Common myeloid progenitor, CD34-positive (primary cell): ENCODE data around the gene SFTPB.

Source experiments
- CTCF ChIA-PET: fragments of 350-600 bp; sonication (Branson Sonifier 250); formaldehyde crosslinking; loops from one replicate; lab custom pipeline; 2021; ENCODE audit warnings: antibody characterized with exemption; lab: Charles Lee
- POLR2A ChIA-PET: fragments of 350-600 bp; sonication (Branson Sonifier 250); formaldehyde crosslinking; loops from one replicate; lab custom pipeline; 2021; ENCODE audit warnings: antibody characterized with exemption; lab: Charles Lee
- DNase-seq, 3 donors: peaks; one replicate each; pipeline versions ENCODE4 v3.0.0 to v3.0.0-alpha.2; 2013
- H3K27ac ChIP-seq, 2 experiments: 1 replicate in 1 of 2; 2 replicates in 1 of 2; pipeline ENCODE4 v1.7.0; 2013; ENCODE audit warnings: inconsistent platforms in 2 of 2, low read length in 2 of 2, mild to moderate bottlenecking in 2 of 2, low read depth in 1 of 2, moderate library complexity in 1 of 2; ENCODE audit not compliant: severe bottlenecking in 2 of 2, insufficient read depth in 1 of 2, poor library complexity in 1 of 2
- H3K27me3 ChIP-seq, 5 experiments: replicated peaks in 2 of 5; 1 replicate in 3 of 5; 2 replicates in 2 of 5; pipeline versions ENCODE4 v1.6.1 to v1.7.0; 2013; ENCODE audit warnings: low read length in 4 of 5, mild to moderate bottlenecking in 2 of 5, moderate library complexity in 2 of 5, inconsistent platforms in 1 of 5; ENCODE audit not compliant: insufficient read depth in 5 of 5, control insufficient read depth in 4 of 5
- H3K36me3 ChIP-seq, 4 experiments: 1 replicate in 2 of 4; 2 replicates in 2 of 4; pipeline versions ENCODE4 v1.6.1 to v1.7.0; 2013; ENCODE audit warnings: low read length in 3 of 4, control low read depth in 1 of 4, mild to moderate bottlenecking in 1 of 4; ENCODE audit not compliant: control insufficient read depth in 4 of 4, insufficient read depth in 4 of 4
- H3K4me1 ChIP-seq, 4 experiments: 1 replicate in 3 of 4; 2 replicates in 1 of 4; pipeline versions ENCODE4 v1.6.1 to v1.7.1; 2013; ENCODE audit warnings: low read length in 3 of 4, mild to moderate bottlenecking in 3 of 4, control low read depth in 1 of 4, inconsistent platforms in 1 of 4, moderate library complexity in 1 of 4; ENCODE audit not compliant: control insufficient read depth in 4 of 4, insufficient read depth in 4 of 4; ENCODE audit errors: control extremely low read depth in 1 of 4
- H3K4me3 ChIP-seq, 7 experiments: 1 replicate in 4 of 7; 2 replicates in 3 of 7; pipeline versions ENCODE4 v1.5.1 to v1.7.0; 2013; ENCODE audit warnings: mild to moderate bottlenecking in 7 of 7, low read length in 6 of 7, moderate library complexity in 6 of 7, inconsistent platforms in 2 of 7, low read depth in 2 of 7, control low read depth in 1 of 7; ENCODE audit not compliant: insufficient read depth in 4 of 7, control insufficient read depth in 1 of 7; ENCODE audit errors: extremely low read depth in 1 of 7
- H3K9me3 ChIP-seq, 5 experiments: 1 replicate in 4 of 5; 2 replicates in 1 of 5; pipeline versions ENCODE4 v1.6.1 to v1.7.1; 2013; ENCODE audit warnings: low read length in 4 of 5, mild to moderate bottlenecking in 2 of 5, inconsistent platforms in 1 of 5, low read depth in 1 of 5, moderate library complexity in 1 of 5; ENCODE audit not compliant: control insufficient read depth in 4 of 5, insufficient read depth in 2 of 5; ENCODE audit errors: control extremely low read depth in 1 of 5
- WGBS: methylation state at CpG from one replicate; pipeline ENCODE4 v1.1.5; 2013; ENCODE audit not compliant: insufficient coverage; 5-methylcytosine and 5-hydroxymethylcytosine counted together

The SFTPB gene

GRCh38 chr2:85678794-85679672 is 11.0 kb upstream of the SFTPB start:
- POLR2A ChIA-PET, result interaction anchor here (0.7 to 0.9 kb wide), 2 partner anchors 28 to 33 kb away, joined by 3 read pairs; no protein-coding TSS in a partner anchor
- CTCF ChIA-PET, result interaction anchor here (0.6 to 4.0 kb wide), 24 partner anchors 9 to 135 kb away, joined by 3 to 102 read pairs (median 4); partner anchors contain the start of gene GNLY
- H3K4me3 ChIP-seq, result peak overlapping the region in 3 of 7 experiments; percentile 26 to 57 (median 41)
- WGBS, result 16% methylated on average over 14 of the region's 25 CpGs
- no peak overlapping the region for H3K27ac ChIP-seq
- H3K36me3 ChIP-seq, result no peaks in the 10 kb centered on the region
- peaks cover 0 to 18% (median 13%) of the 10 kb centered on the region in 4 experiments for H3K4me1 ChIP-seq
- no peaks in the 10 kb centered on the region for H3K9me3 ChIP-seq
- H3K27me3 ChIP-seq, result peaks cover 0 to 2% (median 0%) of the 10 kb centered on the region in 5 experiments
- peak; percentile 54 to 64 (median 57) for DNase-seq

GRCh38 chr2:85678377-85678776 is 10.4 kb upstream of the SFTPB start:
- no peak overlapping the region for H3K4me3 ChIP-seq
- no peaks in the 10 kb centered on the region for H3K9me3 ChIP-seq
- peaks cover 0 to 18% (median 14%) of the 10 kb centered on the region in 4 experiments for H3K4me1 ChIP-seq
- peaks cover 0 to 2% (median 0%) of the 10 kb centered on the region in 5 experiments for H3K27me3 ChIP-seq
- no peak overlapping the region for H3K27ac ChIP-seq
- CTCF ChIA-PET, result interaction anchor here (0.6 to 4.0 kb wide), 20 partner anchors 8 to 194 kb away, joined by 3 to 102 read pairs (median 4); no protein-coding TSS in a partner anchor
- no peaks in the 10 kb centered on the region for H3K36me3 ChIP-seq
- peak; percentile 15 to 63 (median 44) for DNase-seq
- POLR2A ChIA-PET, result interaction anchor here (0.7 to 0.9 kb wide), 2 partner anchors 29 to 34 kb away, joined by 3 read pairs; no protein-coding TSS in a partner anchor
- WGBS, result 74% methylated on average over 3 of the region's 3 CpGs

DNA sequence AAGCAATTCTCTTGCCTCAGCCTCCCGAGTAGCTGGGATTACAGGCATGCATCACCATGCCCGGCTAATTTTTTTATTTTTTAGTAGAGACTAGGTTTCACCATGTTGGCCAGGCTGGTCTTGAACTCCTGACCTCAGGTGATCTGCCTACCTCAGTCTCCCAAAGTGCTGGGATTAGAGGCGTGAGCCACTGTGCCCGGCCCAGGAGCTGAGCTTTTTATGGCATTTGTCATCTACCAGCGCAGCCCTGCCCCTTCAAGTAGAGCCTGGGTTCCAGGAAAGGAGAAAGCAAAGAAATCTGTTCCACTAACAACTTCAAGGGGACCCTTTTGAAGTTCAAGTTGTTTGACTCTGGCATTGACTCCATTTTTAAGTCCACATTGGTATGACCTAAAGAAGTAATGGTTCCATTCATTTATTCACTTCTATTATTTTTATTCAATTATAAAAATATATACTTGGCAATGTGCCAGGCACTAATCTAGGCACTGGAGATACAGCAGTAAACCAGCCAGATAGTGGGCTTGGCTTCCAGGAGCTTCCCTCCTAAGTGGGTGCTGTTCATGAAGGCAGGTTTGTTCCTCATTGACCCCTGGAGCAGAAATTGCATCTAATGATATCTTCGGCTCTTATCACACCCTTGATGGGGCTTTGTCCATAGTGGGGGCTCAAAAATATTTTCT is 8.0 kb upstream of the SFTPB start:
- ChIA-PET CTCF (interaction anchor here (0.7 to 4.0 kb wide), 10 partner anchors 20 to 53 kb away, joined by 3 to 37 read pairs (median 4); no protein-coding TSS in a partner anchor), POLR2A (interaction anchor here (0.6 kb wide), 1 partner anchor 145 kb away, joined by 3 read pairs; no protein-coding TSS in a partner anchor)
- Histone ChIP-seq H3K27me3 (peaks cover 0 to 2% (median 0%) of the 10 kb centered on the region in 5 experiments), H3K4me3 (no peak overlapping the region), H3K9me3 (no peaks in the 10 kb centered on the region), H3K27ac (no peak overlapping the region), H3K36me3 (no peaks in the 10 kb centered on the region), H3K4me1 (peaks cover 0 to 18% (median 14%) of the 10 kb centered on the region in 4 experiments)
- DNase-seq, result no peak
- WGBS, result 84% methylated on average over 4 of the region's 6 CpGs

DNA sequence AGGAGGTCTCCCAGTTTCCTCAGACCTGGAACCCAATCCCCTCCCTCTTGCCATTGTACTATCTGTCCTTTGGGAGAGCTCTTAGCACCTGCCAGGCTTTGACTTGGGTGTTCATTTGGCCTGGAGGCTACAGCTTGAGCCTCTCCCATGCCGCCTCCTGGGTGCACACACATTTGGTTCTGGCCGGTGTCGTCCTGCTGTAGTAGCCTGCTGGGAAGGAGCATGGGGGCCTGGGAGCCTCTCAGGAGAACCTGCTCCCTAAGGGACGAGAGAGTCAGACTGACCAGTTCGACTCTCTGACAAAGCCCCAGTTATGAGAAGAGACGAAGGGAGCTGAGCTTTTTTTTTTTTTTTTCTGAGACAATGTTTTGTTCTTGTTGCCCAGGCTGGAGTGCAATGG is 7.4 kb upstream of the SFTPB start:
- peaks cover 0 to 18% (median 14%) of the 10 kb centered on the region in 4 experiments for H3K4me1 ChIP-seq

DNA sequence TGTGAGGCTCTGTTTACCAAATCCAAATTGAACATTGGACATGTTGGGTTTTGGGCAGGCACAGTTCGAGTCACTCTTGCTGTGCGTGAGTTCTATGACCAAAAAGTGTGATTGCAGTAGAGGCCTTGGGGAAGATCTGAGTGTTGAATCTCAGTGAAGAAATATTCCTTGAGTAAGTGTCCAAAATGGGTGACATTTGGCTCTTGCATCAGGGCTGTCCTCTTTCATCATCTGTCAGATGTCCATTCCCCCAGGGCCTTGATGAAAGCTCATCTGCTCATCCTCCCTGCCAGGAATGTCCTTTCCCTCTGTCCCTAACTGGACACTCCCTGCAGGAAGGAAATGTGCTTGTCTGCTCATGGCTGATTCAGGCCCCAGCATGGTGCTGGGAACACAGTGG is 6.4 kb upstream of the SFTPB start:
- Histone ChIP-seq H3K4me3 (no peak overlapping the region), H3K9me3 (no peaks in the 10 kb centered on the region), H3K36me3 (no peaks in the 10 kb centered on the region), H3K27me3 (no peaks in the 10 kb centered on the region), H3K4me1 (peaks cover 0 to 18% (median 13%) of the 10 kb centered on the region in 4 experiments), H3K27ac (no peak overlapping the region)
- DNase-seq, result no peak
- WGBS, result 79% methylated on average over 2 of the region's 2 CpGs
- CTCF ChIA-PET, result interaction anchor here (1.4 to 4.0 kb wide), 4 partner anchors 31 to 140 kb away, joined by 3 to 37 read pairs (median 5); no protein-coding TSS in a partner anchor
- POLR2A ChIA-PET, result no interaction called here

More for the DNA sequence above, 7.4 kb upstream of the SFTPB start:
- POLR2A ChIA-PET, result interaction anchor here (0.6 kb wide), 1 partner anchor 146 kb away, joined by 3 read pairs; no protein-coding TSS in a partner anchor
- Histone ChIP-seq H3K4me3 (no peak overlapping the region), H3K27ac (no peak overlapping the region), H3K27me3 (peaks cover 0 to 2% (median 0%) of the 10 kb centered on the region in 5 experiments), H3K9me3 (no peaks in the 10 kb centered on the region), H3K36me3 (no peaks in the 10 kb centered on the region)
- CTCF ChIA-PET, result interaction anchor here (0.7 to 4.0 kb wide), 9 partner anchors 19 to 139 kb away, joined by 3 to 37 read pairs (median 5); no protein-coding TSS in a partner anchor
- WGBS, result 92% methylated on average over 5 of the region's 6 CpGs
- DNase-seq, result no peak

- Histone ChIP-seq H3K9me3 (no peaks in the 10 kb centered on the region), H3K4me1 (peaks cover 0 to 12% (median 8%) of the 10 kb centered on the region in 4 experiments), H3K27ac (no peak overlapping the region), H3K4me3 (no peak overlapping the region), H3K36me3 (no peaks in the 10 kb centered on the region), H3K27me3 (no peaks in the 10 kb centered on the region)
- CTCF ChIA-PET, result interaction anchor here (0.8 to 4.0 kb wide), 6 partner anchors 30 to 140 kb away, joined by 3 to 37 read pairs (median 3); no protein-coding TSS in a partner anchor
- POLR2A ChIA-PET, result no interaction called here
- 91% methylated on average over 11 of the region's 11 CpGs for WGBS
- DNase-seq, result no peak
These were observed 5.8 kb upstream of the SFTPB start for GRCh38 chr2:85673716-85674375.
